ENCODE data around the gene VRK3.
A peak's percentile ranks its signal among the peaks of the same experiment; 100 is the strongest.

The VRK3 gene

GRCh38 chr19:50016225-50016807, 8.9 kb downstream of the VRK3 start:
- Histone ChIP-seq H3K27ac (ENCODE audit: low read depth, low read length) (no peak overlapping the region), H3K79me2 (ENCODE audit: control insufficient read depth, low read length) (peaks cover 4% of the 10 kb centered on the region), H3K27me3 (ENCODE audit: control insufficient read depth, low read length) (no peaks in the 10 kb centered on the region), H3K4me1 (ENCODE audit: control insufficient read depth, low read length) (no peaks in the 10 kb centered on the region), H4K20me1 (ENCODE audit: control insufficient read depth, insufficient read depth, low read depth, low read length) (no peaks in the 10 kb centered on the region; the same call in 1 of the 2 replicates), H3K9me3 (ENCODE audit: control insufficient read depth, insufficient read depth, low read length) (peaks cover 5% of the 10 kb centered on the region; the same call in 1 of the 2 replicates), H3K4me3 (ENCODE audit: low read length) (no peak overlapping the region), H3K36me3 (ENCODE audit: control insufficient read depth, low read length) (peaks cover 53% of the 10 kb centered on the region), H3F3A (ENCODE audit: control insufficient read depth, insufficient read depth) (no peaks in the 10 kb centered on the region), H3K9me2 (replicated peaks; ENCODE audit: control insufficient read depth, low read length) (no peaks in the 10 kb centered on the region), H3K4me2 (ENCODE audit: low read length) (no peak overlapping the region)
- TF ChIP-seq CTCF (IDR thresholded peaks at IDR 0.05; ENCODE audit: low read depth, low read length, poor library complexity, severe bottlenecking) (no peak), EZH2phosphoT487 (IDR thresholded peaks at IDR 0.05; ENCODE audit: borderline replicate concordance, low read length) (no peak)

DNA sequence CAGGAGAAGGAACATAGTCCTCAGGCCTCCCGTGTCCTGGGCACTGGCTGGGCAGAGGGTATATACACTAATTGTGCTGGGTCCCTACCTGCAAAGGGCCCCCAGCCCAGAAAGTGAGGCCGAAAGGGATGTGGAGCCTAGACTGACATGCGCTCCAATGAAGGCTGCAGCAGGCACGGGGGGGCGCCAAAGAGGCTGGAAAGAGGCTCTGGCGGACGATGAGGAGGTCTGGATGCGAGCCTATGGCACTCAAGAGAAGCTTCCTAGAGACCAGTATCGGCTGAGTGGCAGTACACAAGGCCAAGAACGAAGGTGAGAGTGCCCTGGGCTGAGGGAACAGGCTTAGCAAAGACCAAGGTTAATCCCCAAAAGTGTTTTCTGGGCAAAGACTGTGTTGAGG, 16.6 kb downstream of the VRK3 start:
- Histone ChIP-seq H4K20me1 (ENCODE audit: control insufficient read depth, insufficient read depth, low read depth, low read length) (no peaks in the 10 kb centered on the region), H3K36me3 (ENCODE audit: control insufficient read depth, low read length) (peaks cover 39% of the 10 kb centered on the region), H3K9me3 (ENCODE audit: control insufficient read depth, insufficient read depth, low read length) (no peaks in the 10 kb centered on the region), H3K9me2 (replicated peaks; ENCODE audit: control insufficient read depth, low read length) (no peaks in the 10 kb centered on the region), H3K4me2 (ENCODE audit: low read length) (no peak overlapping the region), H3K4me1 (ENCODE audit: control insufficient read depth, low read length) (no peaks in the 10 kb centered on the region), H3K4me3 (ENCODE audit: low read length) (no peak overlapping the region), H3K79me2 (ENCODE audit: control insufficient read depth, low read length) (no peaks in the 10 kb centered on the region), H3F3A (ENCODE audit: control insufficient read depth, insufficient read depth) (no peaks in the 10 kb centered on the region), H3K27ac (ENCODE audit: low read depth, low read length) (no peak overlapping the region), H3K27me3 (ENCODE audit: control insufficient read depth, low read length) (no peaks in the 10 kb centered on the region)
- TF ChIP-seq EZH2phosphoT487 (IDR thresholded peaks at IDR 0.05; ENCODE audit: borderline replicate concordance, low read length) (no peak), CTCF (IDR thresholded peaks at IDR 0.05; ENCODE audit: low read depth, low read length, poor library complexity, severe bottlenecking) (peak; percentile 44)

- H3K27ac ChIP-seq (ENCODE audit: low read depth, low read length), result no peak overlapping the region
- H3K9me3 ChIP-seq (ENCODE audit: control insufficient read depth, insufficient read depth, low read length), result no peaks in the 10 kb centered on the region
- no peak overlapping the region for H3K4me2 ChIP-seq (ENCODE audit: low read length)
- H3K27me3 ChIP-seq (ENCODE audit: control insufficient read depth, low read length), result no peaks in the 10 kb centered on the region
- H3F3A ChIP-seq (ENCODE audit: control insufficient read depth, insufficient read depth), result no peaks in the 10 kb centered on the region
- H3K9me2 ChIP-seq (replicated peaks; ENCODE audit: control insufficient read depth, low read length), result no peaks in the 10 kb centered on the region
- no peaks in the 10 kb centered on the region for H3K79me2 ChIP-seq (ENCODE audit: control insufficient read depth, low read length)
- H4K20me1 ChIP-seq (ENCODE audit: control insufficient read depth, insufficient read depth, low read depth, low read length), result no peaks in the 10 kb centered on the region
- no peak for TF ChIP-seq CTCF (IDR thresholded peaks at IDR 0.05; ENCODE audit: low read depth, low read length, poor library complexity, severe bottlenecking)
- TF ChIP-seq EZH2phosphoT487 (IDR thresholded peaks at IDR 0.05; ENCODE audit: borderline replicate concordance, low read length), result no peak
- no peak overlapping the region for H3K4me3 ChIP-seq (ENCODE audit: low read length)
- H3K4me1 ChIP-seq (ENCODE audit: control insufficient read depth, low read length), result no peaks in the 10 kb centered on the region
- peaks cover 37% of the 10 kb centered on the region for H3K36me3 ChIP-seq (ENCODE audit: control insufficient read depth, low read length)
Observed at GRCh38 chr19:50007947-50008346, 17.2 kb downstream of the VRK3 start.
